Natural killer cell (primary cell): ENCODE measurements around the gene BCL2L1. TPM values are rescaled to one million over a fixed set of nuclear protein-coding genes. Genes with fewer than 3 reads are reported as not detected.

Experiments
- ATAC-seq, 3 donors: fragments of 150-1000 bp in 2 of 3; fragments of 200-7000 bp in 1 of 3; cut with Tn5 transposase; 1 replicate in 1 of 3; 2 replicates in 2 of 3; pipeline ENCODE4 v1.10.0; 2021; ENCODE audit warnings: mild to moderate bottlenecking in 2 of 3, moderate library complexity in 2 of 3
- DNase-seq, 2 donors: peaks; one replicate each; pipeline versions ENCODE4 v3.0.0 to v3.0.0-alpha.2; 2013 to 2021; ENCODE audit warnings: mixed read lengths in 1 of 2
- H3K27ac ChIP-seq: one replicate; pipeline ENCODE4 v1.5.1; 2013; ENCODE audit warnings: mild to moderate bottlenecking, low read length
- H3K27me3 ChIP-seq: one replicate; pipeline ENCODE4 v1.6.1; 2013; ENCODE audit warnings: low read length; ENCODE audit not compliant: control insufficient read depth, insufficient read depth
- H3K36me3 ChIP-seq: one replicate; pipeline ENCODE4 v1.6.1; 2013; ENCODE audit warnings: low read length; ENCODE audit not compliant: control insufficient read depth, insufficient read depth
- H3K4me1 ChIP-seq: one replicate; pipeline ENCODE4 v1.6.1; 2013; ENCODE audit warnings: low read length; ENCODE audit not compliant: control insufficient read depth, insufficient read depth
- H3K4me3 ChIP-seq: one replicate; pipeline ENCODE4 v1.5.1; 2013; ENCODE audit warnings: low read length
- H3K9me3 ChIP-seq: one replicate; pipeline ENCODE4 v1.6.1; 2013; ENCODE audit warnings: low read length; ENCODE audit not compliant: control insufficient read depth, insufficient read depth
- H3K27ac Mint-ChIP-seq, 2 donors: one replicate each; pipeline ENCODE4 v1.8.0; 2022; ENCODE audit warnings: mild to moderate bottlenecking in 2 of 2, mixed read lengths in 2 of 2, moderate library complexity in 1 of 2
- H3K27me3 Mint-ChIP-seq, 2 donors: one replicate each; pipeline ENCODE4 v1.8.0; 2022; ENCODE audit warnings: low read depth in 2 of 2, mixed read lengths in 2 of 2
- H3K36me3 Mint-ChIP-seq: one replicate; pipeline ENCODE4 v1.8.0; 2022; ENCODE audit warnings: mixed read lengths
- H3K4me1 Mint-ChIP-seq, 2 donors: one replicate each; pipeline ENCODE4 v1.8.0; 2022; ENCODE audit warnings: mixed read lengths in 2 of 2
- H3K4me3 Mint-ChIP-seq: one replicate; pipeline ENCODE4 v1.8.0; 2022; ENCODE audit warnings: mild to moderate bottlenecking, moderate library complexity, mixed read lengths
- H3K9me3 Mint-ChIP-seq, 2 donors: one replicate each; pipeline ENCODE4 v1.8.0; 2022; ENCODE audit warnings: mixed read lengths in 2 of 2
- WGBS: methylation state at CpG from one replicate; pipeline ENCODE4 v1.1.7; 2013; ENCODE audit warnings: missing lambda C conversion rate; ENCODE audit not compliant: insufficient coverage; 5-methylcytosine and 5-hydroxymethylcytosine counted together
- intact Hi-C: fragments of 100-400 bp; cut with micrococcal nuclease; formaldehyde crosslinking; loops from one replicate; pipeline ENCODE4 v1.14.2; 2022
- total RNA-seq, 4 donors: library from RNA; stranded (reverse); fragments of 120-200 nt in 1 of 4; gene quantifications; one replicate each; pipeline versions ENCODE4 v1.2.3 to v1.2.4, GENCODE V29; 2013 to 2022
- TF ChIP-seq, protein P1 (sequence below): fragments of 200-600 bp; IDR thresholded peaks from one replicate; pipeline ENCODE4 v1.8.0; 2022; ENCODE audit warnings: antibody characterized with exemption

BCL2L1 gene
- total RNA-seq, 3 donors from 2014 or later (not counting 1 experiment from before 2014, with no cell fraction given), result 67.4 to 92.6 (median 78.6) TPM

DNA sequence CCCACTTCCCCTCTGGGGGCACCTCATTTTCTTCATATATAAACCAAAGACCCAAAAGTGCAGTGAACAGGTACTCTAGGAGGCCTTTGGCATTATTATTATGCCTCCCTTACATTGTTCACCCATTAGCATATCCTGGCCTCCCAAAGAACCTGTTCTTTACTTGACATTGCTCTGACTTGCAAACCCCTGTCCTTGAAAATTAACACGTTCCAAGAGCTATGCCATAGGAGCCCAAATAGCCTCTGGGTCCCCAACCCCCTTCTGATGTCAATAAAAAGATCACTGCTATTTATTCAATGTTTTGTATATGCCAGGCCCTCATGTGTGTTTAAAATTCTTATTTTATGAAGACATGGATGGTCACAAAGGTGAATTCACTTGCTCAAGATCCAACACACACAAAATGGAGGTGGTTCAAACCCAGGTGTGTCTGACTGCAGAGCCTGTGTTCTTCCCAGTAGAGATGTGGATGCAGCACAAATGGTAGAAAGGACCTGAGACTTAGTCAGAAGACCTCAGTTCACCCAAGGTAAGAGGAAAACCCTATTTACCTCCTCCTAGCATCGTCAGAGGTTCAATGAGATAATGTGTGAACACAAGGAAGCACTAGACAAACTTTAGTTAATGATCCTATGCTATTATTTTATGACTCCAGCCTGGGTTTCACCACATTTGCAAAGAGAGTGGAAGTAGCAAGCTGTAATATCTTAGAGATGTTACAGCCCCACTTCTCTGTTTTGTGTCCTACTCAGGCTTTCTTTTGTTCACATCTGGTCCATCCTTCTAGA lies 36.6 kb downstream of the BCL2L1 start:
- Mint-ChIP-seq H3K4me3 (peak overlapping the region; percentile 50), H3K27me3 (no peaks in the 10 kb centered on the region), H3K36me3 (peaks cover 3% of the 10 kb centered on the region), H3K9me3 (no peaks in the 10 kb centered on the region), H3K27ac (peak overlapping the region; percentile 89 to 100), H3K4me1 (peaks cover 82 to 86% of the 10 kb centered on the region in 2 donors)
- Histone ChIP-seq H3K4me1 (peaks cover 71% of the 10 kb centered on the region), H3K36me3 (peaks cover 14% of the 10 kb centered on the region), H3K27me3 (no peaks in the 10 kb centered on the region), H3K9me3 (no peaks in the 10 kb centered on the region), H3K27ac (peak overlapping the region; percentile 71), H3K4me3 (no peak overlapping the region)
- 100% methylated on average over 1 of the region's 2 CpGs for WGBS
- TF ChIP-seq, protein P1, sequence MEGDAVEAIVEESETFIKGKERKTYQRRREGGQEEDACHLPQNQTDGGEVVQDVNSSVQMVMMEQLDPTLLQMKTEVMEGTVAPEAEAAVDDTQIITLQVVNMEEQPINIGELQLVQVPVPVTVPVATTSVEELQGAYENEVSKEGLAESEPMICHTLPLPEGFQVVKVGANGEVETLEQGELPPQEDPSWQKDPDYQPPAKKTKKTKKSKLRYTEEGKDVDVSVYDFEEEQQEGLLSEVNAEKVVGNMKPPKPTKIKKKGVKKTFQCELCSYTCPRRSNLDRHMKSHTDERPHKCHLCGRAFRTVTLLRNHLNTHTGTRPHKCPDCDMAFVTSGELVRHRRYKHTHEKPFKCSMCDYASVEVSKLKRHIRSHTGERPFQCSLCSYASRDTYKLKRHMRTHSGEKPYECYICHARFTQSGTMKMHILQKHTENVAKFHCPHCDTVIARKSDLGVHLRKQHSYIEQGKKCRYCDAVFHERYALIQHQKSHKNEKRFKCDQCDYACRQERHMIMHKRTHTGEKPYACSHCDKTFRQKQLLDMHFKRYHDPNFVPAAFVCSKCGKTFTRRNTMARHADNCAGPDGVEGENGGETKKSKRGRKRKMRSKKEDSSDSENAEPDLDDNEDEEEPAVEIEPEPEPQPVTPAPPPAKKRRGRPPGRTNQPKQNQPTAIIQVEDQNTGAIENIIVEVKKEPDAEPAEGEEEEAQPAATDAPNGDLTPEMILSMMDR, result no peak
- intact Hi-C loops, result no loop called here
- DNase-seq, result no peak
- no peak for ATAC-seq

DNA sequence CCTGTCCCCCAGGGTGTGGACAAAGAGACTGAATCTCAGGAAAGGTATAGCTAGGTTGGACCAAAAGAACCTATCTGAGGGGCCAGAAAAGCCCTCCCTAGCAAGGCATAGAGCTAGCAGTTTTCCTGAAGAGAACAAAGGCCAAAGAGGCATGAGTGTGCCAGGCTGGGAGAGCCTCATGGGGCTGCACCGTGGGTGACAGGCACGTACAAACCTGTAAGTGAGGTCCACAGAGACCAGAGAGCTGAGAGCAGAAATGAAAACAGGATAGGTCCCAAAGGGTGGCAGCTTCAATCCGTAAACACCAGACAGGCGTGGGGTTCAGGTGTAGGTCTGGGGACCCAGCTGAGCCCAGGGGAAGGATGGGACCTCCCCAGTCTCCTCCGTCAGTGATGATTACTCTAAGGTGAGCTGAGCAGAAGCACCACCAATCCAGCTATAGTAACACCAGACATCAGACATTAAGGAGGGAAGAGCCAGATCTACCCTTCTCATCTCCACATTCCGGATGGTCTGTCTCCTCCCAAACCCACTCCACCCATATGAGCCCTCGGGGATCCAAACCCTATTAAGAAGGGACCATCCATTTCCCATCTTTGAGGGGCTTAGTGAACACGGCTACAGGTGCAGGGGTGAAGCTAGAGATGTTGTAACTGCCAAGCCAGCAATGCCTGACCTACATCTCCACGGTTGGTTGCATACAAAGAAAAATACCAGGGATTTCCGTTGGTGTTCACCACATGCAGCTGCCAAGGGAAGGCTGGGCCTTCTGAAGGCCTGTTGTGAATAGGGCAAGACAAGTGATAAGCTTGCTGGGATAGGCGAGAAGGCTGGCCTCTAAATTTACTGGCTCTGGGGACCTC lies 38.3 kb downstream of the BCL2L1 start:
- H3K9me3 Mint-ChIP-seq, result no peaks in the 10 kb centered on the region
- TF ChIP-seq, protein P1, result no peak
- H3K4me1 Mint-ChIP-seq, result peaks cover 92 to 96% of the 10 kb centered on the region in 2 donors
- Histone ChIP-seq H3K36me3 (peaks cover 18% of the 10 kb centered on the region), H3K27me3 (no peaks in the 10 kb centered on the region), H3K9me3 (no peaks in the 10 kb centered on the region), H3K4me3 (no peak overlapping the region), H3K27ac (peak overlapping the region; percentile 56), H3K4me1 (peaks cover 73% of the 10 kb centered on the region)
- peak overlapping the region; percentile 74 for H3K4me3 Mint-ChIP-seq
- intact Hi-C loops, result no loop called here
- DNase-seq, result peak in 1 of 2 donors; percentile 55
- peaks cover 13% of the 10 kb centered on the region for H3K36me3 Mint-ChIP-seq
- ATAC-seq, result peak; percentile 55 to 84 (median 70)
- WGBS, result 51% methylated on average over 10 of the region's 11 CpGs
- peak overlapping the region; percentile 89 to 100 for H3K27ac Mint-ChIP-seq
- no peaks in the 10 kb centered on the region for H3K27me3 Mint-ChIP-seq

- no peaks in the 10 kb centered on the region for H3K27me3 Mint-ChIP-seq
- no peaks in the 10 kb centered on the region for H3K9me3 ChIP-seq
- peaks cover 22% of the 10 kb centered on the region for H3K36me3 ChIP-seq
- no peak overlapping the region for H3K4me3 ChIP-seq
- peaks cover 98% of the 10 kb centered on the region in 2 donors for H3K4me1 Mint-ChIP-seq
- H3K27ac ChIP-seq, result peak overlapping the region; percentile 47
- intact Hi-C loops, result no loop called here
- TF ChIP-seq, protein P1, result no peak
- H3K9me3 Mint-ChIP-seq, result no peaks in the 10 kb centered on the region
- no peak for DNase-seq
- H3K4me3 Mint-ChIP-seq, result peak overlapping the region; percentile 4
- no peak for ATAC-seq
- peaks cover 84% of the 10 kb centered on the region for H3K4me1 ChIP-seq
- no peaks in the 10 kb centered on the region for H3K27me3 ChIP-seq
- WGBS, result 88% methylated on average over 2 of the region's 2 CpGs
- peaks cover 13% of the 10 kb centered on the region for H3K36me3 Mint-ChIP-seq
- peak overlapping the region; percentile 89 to 100 for H3K27ac Mint-ChIP-seq
These were observed 39.7 kb downstream of the BCL2L1 start for GRCh38 chr20:31682927-31683326.
